Lower leg skin (tissue), 3 donors: ENCODE measurements around the gene MAGI2.

ENCODE experiments used
- CTCF ChIP-seq, 3 donors: fragments of 450-650 bp; IDR thresholded peaks; one replicate each; pipeline ENCODE4 v1.5.1; 2016; ENCODE audit warnings: antibody characterized with exemption in 3 of 3, mild to moderate bottlenecking in 3 of 3, moderate library complexity in 2 of 3
- POLR2A ChIP-seq, 2 donors: fragments of 450-650 bp; IDR thresholded peaks; one replicate each; pipeline ENCODE4 v1.6.1; 2016 to 2017; ENCODE audit warnings: antibody characterized with exemption in 2 of 2, mild to moderate bottlenecking in 1 of 2, moderate library complexity in 1 of 2

- TF ChIP-seq CTCF (IDR thresholded peaks at IDR 0.05), result no peak
- no peak for TF ChIP-seq POLR2A (IDR thresholded peaks at IDR 0.05)
These were observed 401.6 kb downstream of the MAGI2 start for GRCh38 chr7:79051915-79052314.
